H9 (cell line): Measurements from ENCODE around the gene VAV2. TPM values are rescaled to one million over a fixed set of nuclear protein-coding genes. Genes with fewer than 3 reads are reported as not detected.

Experiments used
- DNase-seq: peaks from one replicate; pipeline ENCODE4 v3.0.0-alpha.2; 2017
- H2AFZ ChIP-seq: one replicate; pipeline ENCODE4 v1.6.1; 2013; ENCODE audit warnings: mild to moderate bottlenecking, low read length, control low read depth, moderate library complexity
- H2AK5ac ChIP-seq: 2 replicates; pipeline ENCODE4 v1.6.1; 2013; ENCODE audit warnings: low read length, control low read depth, mixed read lengths; ENCODE audit not compliant: insufficient read length
- H2BK120ac ChIP-seq: one replicate; pipeline ENCODE4 v1.6.1; 2013; ENCODE audit warnings: low read depth, mild to moderate bottlenecking, low read length, control low read depth, inconsistent platforms; ENCODE audit not compliant: poor library complexity, severe bottlenecking
- H2BK12ac ChIP-seq: 2 replicates; pipeline ENCODE4 v1.6.1; 2013; ENCODE audit warnings: low read length, control low read depth, mixed read lengths, low read depth; ENCODE audit not compliant: insufficient read length
- H2BK15ac ChIP-seq: 2 replicates; pipeline ENCODE4 v1.6.1; 2013; ENCODE audit warnings: low read depth, low read length, control low read depth
- H2BK20ac ChIP-seq: one replicate; pipeline ENCODE4 v1.6.1; 2013; ENCODE audit warnings: low read depth, mild to moderate bottlenecking, low read length, control low read depth, inconsistent platforms; ENCODE audit not compliant: poor library complexity, severe bottlenecking
- H2BK5ac ChIP-seq: 2 replicates; pipeline ENCODE4 v1.6.1; 2013; ENCODE audit warnings: low read length, control low read depth, mixed read lengths; ENCODE audit not compliant: insufficient read length
- H3K14ac ChIP-seq: 2 replicates; pipeline ENCODE4 v1.6.1; 2013; ENCODE audit warnings: low read length, control low read depth; ENCODE audit not compliant: insufficient read depth
- H3K18ac ChIP-seq: 2 replicates; pipeline ENCODE4 v1.6.1; 2013; ENCODE audit warnings: low read depth, mild to moderate bottlenecking, mixed read lengths, low read length, control low read depth; ENCODE audit not compliant: insufficient read length
- H3K23ac ChIP-seq: 2 replicates; pipeline ENCODE4 v1.6.1; 2013; ENCODE audit warnings: low read length, control low read depth, mixed read lengths, low read depth; ENCODE audit not compliant: insufficient read length
- H3K23me2 ChIP-seq: 2 replicates; pipeline ENCODE4 v1.6.1; 2013; ENCODE audit warnings: low read depth, mild to moderate bottlenecking, mixed read lengths, low read length, control low read depth; ENCODE audit not compliant: insufficient read length, poor library complexity, severe bottlenecking
- H3K27ac ChIP-seq: 2 replicates; pipeline ENCODE4 v1.5.1; 2013; ENCODE audit warnings: low read length, control low read depth, mixed read lengths, low read depth; ENCODE audit not compliant: insufficient read length
- H3K27me3 ChIP-seq: 2 replicates; pipeline ENCODE4 v1.6.1; 2013; ENCODE audit warnings: low read length, control low read depth, inconsistent platforms; ENCODE audit not compliant: insufficient read depth
- H3K4ac ChIP-seq: 2 replicates; pipeline ENCODE4 v1.6.1; 2013; ENCODE audit warnings: low read depth, mild to moderate bottlenecking, control low read depth, inconsistent platforms, low read length, moderate library complexity
- H3K4me1 ChIP-seq: 2 replicates; pipeline ENCODE4 v1.6.1; 2013; ENCODE audit warnings: low read length, control low read depth, inconsistent platforms; ENCODE audit not compliant: insufficient read depth
- H3K4me2 ChIP-seq: 2 replicates; pipeline ENCODE4 v1.6.1; 2013; ENCODE audit warnings: low read length, control low read depth, mixed read lengths; ENCODE audit not compliant: insufficient read length, insufficient read depth
- H3K56ac ChIP-seq: 2 replicates; pipeline ENCODE4 v1.6.1; 2013; ENCODE audit warnings: low read depth, mild to moderate bottlenecking, mixed read lengths, low read length, control low read depth; ENCODE audit not compliant: insufficient read length
- H3K79me1 ChIP-seq: 2 replicates; pipeline ENCODE4 v1.6.1; 2013; ENCODE audit warnings: low read depth, mild to moderate bottlenecking, moderate library complexity, low read length, control low read depth, inconsistent platforms; ENCODE audit not compliant: insufficient read depth, poor library complexity, severe bottlenecking
- H3K79me2 ChIP-seq: 2 replicates; pipeline ENCODE4 v1.6.1; 2013; ENCODE audit warnings: low read length, control low read depth, inconsistent platforms; ENCODE audit not compliant: insufficient read depth
- H3K9ac ChIP-seq: 2 replicates; pipeline ENCODE4 v1.6.1; 2013; ENCODE audit warnings: low read length, control low read depth, mixed read lengths; ENCODE audit not compliant: insufficient read length; ENCODE audit errors: extremely low read depth
- H3K9me3 ChIP-seq: one replicate; pipeline ENCODE4 v1.6.1; 2013; ENCODE audit warnings: low read depth, low read length, inconsistent platforms; ENCODE audit not compliant: control insufficient read depth
- H3T11ph ChIP-seq: one replicate; pipeline ENCODE4 v1.6.1; 2013; ENCODE audit warnings: mild to moderate bottlenecking, low read length, control low read depth, inconsistent platforms
- H4K20me1 ChIP-seq: one replicate; pipeline ENCODE4 v1.6.1; 2013; ENCODE audit not compliant: control insufficient read depth, insufficient read length, insufficient read depth
- H4K5ac ChIP-seq: 2 replicates; pipeline ENCODE4 v1.6.1; 2013; ENCODE audit warnings: low read depth, mild to moderate bottlenecking, mixed read lengths, low read length, control low read depth; ENCODE audit not compliant: insufficient read length
- H4K8ac ChIP-seq: replicated peaks from 2 replicates; pipeline ENCODE4 v1.6.1; 2013; ENCODE audit warnings: low read length, control low read depth, mixed read lengths, low read depth; ENCODE audit not compliant: insufficient read length
- H4K91ac ChIP-seq: 2 replicates; pipeline ENCODE4 v1.6.1; 2013; ENCODE audit warnings: low read depth, mild to moderate bottlenecking, moderate library complexity, mixed read lengths, low read length, control low read depth; ENCODE audit not compliant: insufficient read length
- H3K27ac Mint-ChIP-seq, 3 experiments: 2 replicates in 2 of 3; 3 replicates in 1 of 3; pipeline ENCODE4 v1.8.0; 2020 to 2021; ENCODE audit warnings: mixed read lengths in 3 of 3, mild to moderate bottlenecking in 1 of 3, moderate library complexity in 1 of 3
- H3K27me3 Mint-ChIP-seq: 2 replicates; pipeline ENCODE4 v1.8.0; 2021; ENCODE audit warnings: low read depth, mild to moderate bottlenecking, moderate library complexity, mixed read lengths
- H3K36me3 Mint-ChIP-seq, 3 experiments: 2 replicates in 2 of 3; 3 replicates in 1 of 3; pipeline ENCODE4 v1.8.0; 2020 to 2021; ENCODE audit warnings: low read depth in 3 of 3, mixed read lengths in 3 of 3; ENCODE audit not compliant: insufficient read depth in 1 of 3
- H3K4me1 Mint-ChIP-seq, 2 experiments: 2 replicates each; pipeline ENCODE4 v1.8.0; 2020; ENCODE audit warnings: mixed read lengths in 2 of 2
- H3K4me3 Mint-ChIP-seq, 2 experiments: 2 replicates in 1 of 2; 3 replicates in 1 of 2; pipeline ENCODE4 v1.8.0; 2020 to 2021; ENCODE audit warnings: mild to moderate bottlenecking in 2 of 2, mixed read lengths in 2 of 2, moderate library complexity in 1 of 2
- H3K9me3 Mint-ChIP-seq, 2 experiments: 2 replicates in 1 of 2; 3 replicates in 1 of 2; pipeline ENCODE4 v1.8.0; 2020; ENCODE audit warnings: mild to moderate bottlenecking in 2 of 2, mixed read lengths in 2 of 2, moderate library complexity in 1 of 2
- WGBS: extraction: QIAGEN DNeasy Blood & Tissue Kit; methylation state at CpG from one replicate; pipeline ENCODE4 v1.1.7; 2013; ENCODE audit warnings: missing lambda C conversion rate, low lambda C conversion rate, mixed read lengths; ENCODE audit not compliant: insufficient read length; ENCODE audit errors: extremely low coverage; 5-methylcytosine and 5-hydroxymethylcytosine counted together
- total RNA-seq: library from RNA; stranded (reverse); gene quantifications from 2 replicates; pipeline ENCODE4 v1.2.1, GENCODE V29; 2021
- TF ChIP-seq, protein P1 (sequence below): fragments of 200-600 bp; sonication (generic); conservative IDR thresholded peaks from 3 replicates; pipeline ENCODE4 v1.8.0; 2021; ENCODE audit warnings: antibody characterized with exemption, mild to moderate bottlenecking

VAV2 gene
- total RNA-seq, 1 experiment from 2014 or later, result 58.7 TPM

DNA sequence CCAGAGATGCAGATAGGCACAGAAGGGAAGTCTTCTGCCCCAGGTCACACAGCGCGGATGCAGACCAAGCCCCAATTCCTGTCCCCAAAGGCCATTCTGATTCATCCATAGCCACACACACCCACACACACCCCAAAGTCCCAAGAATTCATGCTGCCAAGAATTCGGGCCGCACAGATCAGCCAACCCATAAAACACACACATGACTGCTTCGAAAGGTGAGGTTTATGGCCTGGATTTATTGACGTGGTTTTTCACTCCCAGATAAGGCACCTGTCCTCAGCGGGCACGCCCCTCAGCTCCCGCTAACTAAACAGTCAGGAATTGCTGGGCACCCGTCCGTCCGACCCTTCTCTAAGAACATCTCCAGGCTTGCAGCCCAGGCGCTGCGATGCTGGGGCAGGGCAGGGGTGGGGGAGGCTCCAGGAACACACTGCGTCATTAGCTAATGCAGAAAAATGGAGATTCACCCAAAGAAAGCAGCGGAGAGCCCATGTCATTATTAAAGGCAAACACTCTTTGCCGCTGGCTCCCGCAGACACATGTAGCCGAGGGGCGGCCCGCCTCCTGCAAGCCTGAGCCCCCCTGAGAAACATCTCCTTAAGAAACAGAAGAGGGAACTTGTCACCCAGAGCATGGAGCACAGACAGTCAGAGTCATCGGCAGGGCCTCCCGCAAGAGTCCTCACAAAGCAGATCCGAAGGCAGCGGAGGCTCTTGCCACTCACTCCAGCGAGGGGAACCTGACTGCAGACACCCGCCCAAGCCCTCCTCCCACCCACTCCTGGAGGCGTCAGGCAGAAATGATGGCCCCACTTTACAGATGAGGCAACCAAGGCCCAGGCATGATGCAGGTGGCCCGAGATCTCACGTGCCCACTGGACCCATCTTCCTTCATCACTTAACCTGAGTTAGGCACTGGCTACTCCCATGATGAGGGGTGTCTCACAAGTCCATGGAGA lies 19.9 kb downstream of the VAV2 start:
- no peak overlapping the region for H3K56ac ChIP-seq
- no peaks in the 10 kb centered on the region; the same call in 1 of the 2 replicates for H3K4me1 ChIP-seq
- TF ChIP-seq, protein P1, sequence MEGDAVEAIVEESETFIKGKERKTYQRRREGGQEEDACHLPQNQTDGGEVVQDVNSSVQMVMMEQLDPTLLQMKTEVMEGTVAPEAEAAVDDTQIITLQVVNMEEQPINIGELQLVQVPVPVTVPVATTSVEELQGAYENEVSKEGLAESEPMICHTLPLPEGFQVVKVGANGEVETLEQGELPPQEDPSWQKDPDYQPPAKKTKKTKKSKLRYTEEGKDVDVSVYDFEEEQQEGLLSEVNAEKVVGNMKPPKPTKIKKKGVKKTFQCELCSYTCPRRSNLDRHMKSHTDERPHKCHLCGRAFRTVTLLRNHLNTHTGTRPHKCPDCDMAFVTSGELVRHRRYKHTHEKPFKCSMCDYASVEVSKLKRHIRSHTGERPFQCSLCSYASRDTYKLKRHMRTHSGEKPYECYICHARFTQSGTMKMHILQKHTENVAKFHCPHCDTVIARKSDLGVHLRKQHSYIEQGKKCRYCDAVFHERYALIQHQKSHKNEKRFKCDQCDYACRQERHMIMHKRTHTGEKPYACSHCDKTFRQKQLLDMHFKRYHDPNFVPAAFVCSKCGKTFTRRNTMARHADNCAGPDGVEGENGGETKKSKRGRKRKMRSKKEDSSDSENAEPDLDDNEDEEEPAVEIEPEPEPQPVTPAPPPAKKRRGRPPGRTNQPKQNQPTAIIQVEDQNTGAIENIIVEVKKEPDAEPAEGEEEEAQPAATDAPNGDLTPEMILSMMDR, result no peak
- no peak overlapping the region for H3K4me2 ChIP-seq
- peaks cover 4% of the 10 kb centered on the region for H4K20me1 ChIP-seq
- WGBS, result no CpG with 5 or more reads among the region's 30 CpGs
- H2AFZ ChIP-seq, result no peak overlapping the region
- no peak overlapping the region for H3K27ac ChIP-seq
- no peak overlapping the region for H3T11ph ChIP-seq
- no peak overlapping the region for H3K14ac ChIP-seq
- H4K8ac ChIP-seq, result no peak overlapping the region
- no peak overlapping the region for H2AK5ac ChIP-seq
- Mint-ChIP-seq H3K36me3 (no peaks in the 10 kb centered on the region), H3K4me1 (peaks cover 46% of the 10 kb centered on the region in 2 experiments), H3K4me3 (no peak overlapping the region; a peak in 1 of 5 replicates), H3K27ac (peak overlapping the region in 1 of 3 experiments; percentile 98; a peak in 3 of 7 replicates), H3K9me3 (no peaks in the 10 kb centered on the region), H3K27me3 (no peaks in the 10 kb centered on the region)
- no peaks in the 10 kb centered on the region for H3K27me3 ChIP-seq
- no peak overlapping the region for H2BK20ac ChIP-seq
- no peaks in the 10 kb centered on the region for H3K79me1 ChIP-seq
- no peak overlapping the region for H2BK12ac ChIP-seq
- no peak overlapping the region for H3K4ac ChIP-seq
- H4K91ac ChIP-seq, result no peak overlapping the region
- no peak overlapping the region for H3K9ac ChIP-seq
- no peak overlapping the region for H2BK120ac ChIP-seq
- no peak overlapping the region for H2BK5ac ChIP-seq
- no peak overlapping the region for H3K23ac ChIP-seq
- no peak overlapping the region for H3K18ac ChIP-seq
- no peak overlapping the region for H4K5ac ChIP-seq
- no peak for DNase-seq
- no peaks in the 10 kb centered on the region for H3K23me2 ChIP-seq
- H2BK15ac ChIP-seq, result no peak overlapping the region
- H3K9me3 ChIP-seq, result no peaks in the 10 kb centered on the region
- peaks cover 24% of the 10 kb centered on the region; the same call in 1 of the 2 replicates for H3K79me2 ChIP-seq
